WTC11 (cell line): Measurements from ENCODE around the gene NPY2R.

ENCODE experiments used
- E2F4 ChIP-seq: sonication (generic); formaldehyde crosslinking; IDR thresholded peaks from 2 replicates; pipeline ENCODE4 v1.8.1; 2022; ENCODE audit warnings: low read depth, mild to moderate bottlenecking, moderate library complexity, missing genetic modification reagents, borderline replicate concordance
- GRHL2 ChIP-seq: fragments of 250-450 bp; sonication (Bioruptor Pico); IDR thresholded peaks from 2 replicates; pipeline ENCODE4 v1.8.0; 2022; ENCODE audit warnings: mild to moderate bottlenecking, moderate library complexity; ENCODE audit not compliant: insufficient replicate concordance, severe bottlenecking
- JUN ChIP-seq: sonication (generic); formaldehyde crosslinking; IDR thresholded peaks from 2 replicates; pipeline ENCODE4 v1.8.0; 2023; ENCODE audit warnings: mild to moderate bottlenecking, missing genetic modification reagents
- KAT7 ChIP-seq: sonication (generic); formaldehyde crosslinking; IDR thresholded peaks from 2 replicates; pipeline ENCODE4 v1.8.1; 2023; ENCODE audit warnings: missing genetic modification reagents, mild to moderate bottlenecking, borderline replicate concordance
- ZNF232 ChIP-seq: sonication (generic); formaldehyde crosslinking; IDR thresholded peaks from 2 replicates; pipeline ENCODE4 v1.8.0; 2022; ENCODE audit warnings: mild to moderate bottlenecking, missing genetic modification reagents
- TF ChIP-seq, protein P1 (sequence below): fragments of 200-600 bp; IDR thresholded peaks from 2 replicates; pipeline ENCODE4 v1.8.0; 2022; ENCODE audit warnings: antibody characterized with exemption
- TF ChIP-seq, protein P2 (sequence below): fragments of 250-450 bp; sonication (Bioruptor Pico); IDR thresholded peaks from 2 replicates; pipeline ENCODE4 v1.9.0; 2021; ENCODE audit warnings: mild to moderate bottlenecking, borderline replicate concordance
- TF ChIP-seq, protein P3 (sequence below): sonication (generic); formaldehyde crosslinking; IDR thresholded peaks from 2 replicates; pipeline ENCODE4 v1.8.0; 2022; ENCODE audit warnings: mild to moderate bottlenecking, missing genetic modification reagents

DNA sequence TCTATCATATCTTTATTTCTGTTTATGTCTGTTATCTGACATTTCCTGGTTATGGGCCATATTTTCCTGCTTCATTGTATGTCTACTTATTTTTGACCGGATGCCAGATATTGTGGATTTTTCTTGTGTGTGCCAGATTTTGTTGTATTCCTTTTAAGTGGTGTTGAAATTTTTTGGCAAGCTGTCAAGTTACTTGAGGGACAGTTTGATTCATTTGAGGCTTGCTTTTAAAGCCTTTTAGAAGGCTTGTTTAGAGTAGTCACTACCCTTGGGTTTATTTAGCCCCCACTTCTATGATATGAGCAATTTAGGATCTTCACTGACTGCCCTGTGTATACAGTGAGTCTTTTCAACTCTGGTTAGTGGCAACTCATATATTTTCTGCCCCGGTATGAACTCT, 29.2 kb upstream of the NPY2R start:
- TF ChIP-seq ZNF232 (CRISPR knock-in tag) (no peak), KAT7 (no peak), GRHL2 (CRISPR knock-in tag) (no peak), E2F4 (CRISPR knock-in tag) (no peak), JUN (no peak)
- TF ChIP-seq, protein P1, sequence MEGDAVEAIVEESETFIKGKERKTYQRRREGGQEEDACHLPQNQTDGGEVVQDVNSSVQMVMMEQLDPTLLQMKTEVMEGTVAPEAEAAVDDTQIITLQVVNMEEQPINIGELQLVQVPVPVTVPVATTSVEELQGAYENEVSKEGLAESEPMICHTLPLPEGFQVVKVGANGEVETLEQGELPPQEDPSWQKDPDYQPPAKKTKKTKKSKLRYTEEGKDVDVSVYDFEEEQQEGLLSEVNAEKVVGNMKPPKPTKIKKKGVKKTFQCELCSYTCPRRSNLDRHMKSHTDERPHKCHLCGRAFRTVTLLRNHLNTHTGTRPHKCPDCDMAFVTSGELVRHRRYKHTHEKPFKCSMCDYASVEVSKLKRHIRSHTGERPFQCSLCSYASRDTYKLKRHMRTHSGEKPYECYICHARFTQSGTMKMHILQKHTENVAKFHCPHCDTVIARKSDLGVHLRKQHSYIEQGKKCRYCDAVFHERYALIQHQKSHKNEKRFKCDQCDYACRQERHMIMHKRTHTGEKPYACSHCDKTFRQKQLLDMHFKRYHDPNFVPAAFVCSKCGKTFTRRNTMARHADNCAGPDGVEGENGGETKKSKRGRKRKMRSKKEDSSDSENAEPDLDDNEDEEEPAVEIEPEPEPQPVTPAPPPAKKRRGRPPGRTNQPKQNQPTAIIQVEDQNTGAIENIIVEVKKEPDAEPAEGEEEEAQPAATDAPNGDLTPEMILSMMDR = no peak
- TF ChIP-seq, protein P2, sequence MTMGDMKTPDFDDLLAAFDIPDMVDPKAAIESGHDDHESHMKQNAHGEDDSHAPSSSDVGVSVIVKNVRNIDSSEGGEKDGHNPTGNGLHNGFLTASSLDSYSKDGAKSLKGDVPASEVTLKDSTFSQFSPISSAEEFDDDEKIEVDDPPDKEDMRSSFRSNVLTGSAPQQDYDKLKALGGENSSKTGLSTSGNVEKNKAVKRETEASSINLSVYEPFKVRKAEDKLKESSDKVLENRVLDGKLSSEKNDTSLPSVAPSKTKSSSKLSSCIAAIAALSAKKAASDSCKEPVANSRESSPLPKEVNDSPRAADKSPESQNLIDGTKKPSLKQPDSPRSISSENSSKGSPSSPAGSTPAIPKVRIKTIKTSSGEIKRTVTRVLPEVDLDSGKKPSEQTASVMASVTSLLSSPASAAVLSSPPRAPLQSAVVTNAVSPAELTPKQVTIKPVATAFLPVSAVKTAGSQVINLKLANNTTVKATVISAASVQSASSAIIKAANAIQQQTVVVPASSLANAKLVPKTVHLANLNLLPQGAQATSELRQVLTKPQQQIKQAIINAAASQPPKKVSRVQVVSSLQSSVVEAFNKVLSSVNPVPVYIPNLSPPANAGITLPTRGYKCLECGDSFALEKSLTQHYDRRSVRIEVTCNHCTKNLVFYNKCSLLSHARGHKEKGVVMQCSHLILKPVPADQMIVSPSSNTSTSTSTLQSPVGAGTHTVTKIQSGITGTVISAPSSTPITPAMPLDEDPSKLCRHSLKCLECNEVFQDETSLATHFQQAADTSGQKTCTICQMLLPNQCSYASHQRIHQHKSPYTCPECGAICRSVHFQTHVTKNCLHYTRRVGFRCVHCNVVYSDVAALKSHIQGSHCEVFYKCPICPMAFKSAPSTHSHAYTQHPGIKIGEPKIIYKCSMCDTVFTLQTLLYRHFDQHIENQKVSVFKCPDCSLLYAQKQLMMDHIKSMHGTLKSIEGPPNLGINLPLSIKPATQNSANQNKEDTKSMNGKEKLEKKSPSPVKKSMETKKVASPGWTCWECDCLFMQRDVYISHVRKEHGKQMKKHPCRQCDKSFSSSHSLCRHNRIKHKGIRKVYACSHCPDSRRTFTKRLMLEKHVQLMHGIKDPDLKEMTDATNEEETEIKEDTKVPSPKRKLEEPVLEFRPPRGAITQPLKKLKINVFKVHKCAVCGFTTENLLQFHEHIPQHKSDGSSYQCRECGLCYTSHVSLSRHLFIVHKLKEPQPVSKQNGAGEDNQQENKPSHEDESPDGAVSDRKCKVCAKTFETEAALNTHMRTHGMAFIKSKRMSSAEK = no peak
- TF ChIP-seq, protein P3, sequence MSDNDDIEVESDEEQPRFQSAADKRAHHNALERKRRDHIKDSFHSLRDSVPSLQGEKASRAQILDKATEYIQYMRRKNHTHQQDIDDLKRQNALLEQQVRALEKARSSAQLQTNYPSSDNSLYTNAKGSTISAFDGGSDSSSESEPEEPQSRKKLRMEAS (CRISPR knock-in tag) = no peak
